Stimulated activated CD4-positive, alpha-beta T cell treated with anti-CD3 and anti-CD28 coated beads, TNF-alpha, amount 100 ng/mL, for 24 hours (primary cell): ENCODE results near the gene CTRB2.
"Not testable (repeated sequence)": the region's sequence is repeated elsewhere in the genome, so short reads cannot be mapped to it uniquely, and the experiment has no call there.

Experiments
- DNase-seq, 3 experiments: peaks; one replicate each; pipeline ENCODE4 v3.0.0-alpha.2; 2020; ENCODE audit warnings: low read depth in 3 of 3

Gene CTRB2

GRCh38 chr16:75205961-75206748, 806 bp downstream of the CTRB2 start:
- not testable (repeated sequence) for DNase-seq

GRCh38 chr16:75205438-75205837, 1.5 kb downstream of the CTRB2 start:
- DNase-seq: not testable (repeated sequence)

- DNase-seq: not testable (repeated sequence)
Observed at GRCh38 chr16:75204905-75205304, 2.1 kb downstream of the CTRB2 start.

- no peak for DNase-seq
Observed at GRCh38 chr16:75204410-75204758, 2.6 kb downstream of the CTRB2 start.

GRCh38 chr16:75203667-75204409, 3.1 kb downstream of the CTRB2 start:
- DNase-seq: no peak

- no peak for DNase-seq
Observed at GRCh38 chr16:75203096-75203495, 3.9 kb downstream of the CTRB2 start.

GRCh38 chr16:75202069-75202590, 4.8 kb downstream of the CTRB2 start:
- DNase-seq: no peak

GRCh38 chr16:75198135-75198600, 8.8 kb downstream of the CTRB2 start:
- DNase-seq: no peak

- DNase-seq: no peak
Observed at GRCh38 chr16:75197522-75198134, 9.3 kb downstream of the CTRB2 start.

GRCh38 chr16:75196836-75197235, 10.1 kb downstream of the CTRB2 start:
- DNase-seq: no peak

GRCh38 chr16:75195811-75196790, 10.9 kb downstream of the CTRB2 start:
- DNase-seq: no peak

GRCh38 chr16:75193730-75194444, 13.1 kb downstream of the CTRB2 start:
- DNase-seq: no peak

- DNase-seq: no peak
Observed at GRCh38 chr16:75193265-75193650, 13.7 kb downstream of the CTRB2 start.

- DNase-seq: no peak
Observed at GRCh38 chr16:75192606-75193264, 14.2 kb downstream of the CTRB2 start.

GRCh38 chr16:75189638-75190245, 17.2 kb downstream of the CTRB2 start:
- no peak for DNase-seq

GRCh38 chr16:75188832-75189477, 18.0 kb downstream of the CTRB2 start:
- DNase-seq: no peak

GRCh38 chr16:75181630-75182029, 25.3 kb downstream of the CTRB2 start:
- no peak for DNase-seq

GRCh38 chr16:75179208-75179607, 27.8 kb downstream of the CTRB2 start:
- DNase-seq: no peak

GRCh38 chr16:75176926-75177325, 30.0 kb downstream of the CTRB2 start:
- no peak for DNase-seq
